Duodenal mucosa (tissue), 2 donors: ENCODE measurements around the gene CDC42SE2.
"Not testable (repeated sequence)": the region's sequence is repeated elsewhere in the genome, so short reads cannot be mapped to it uniquely, and the experiment has no call there.

Experiments
- H3K27ac ChIP-seq: one replicate; pipeline ENCODE4 v1.7.0; 2013; ENCODE audit warnings: low read depth, low read length
- H3K27me3 ChIP-seq, 2 donors: one replicate each; pipeline ENCODE4 v1.7.0; 2013; ENCODE audit warnings: low read length in 2 of 2, control low read depth in 1 of 2; ENCODE audit not compliant: insufficient read depth in 2 of 2, control insufficient read depth in 1 of 2
- H3K36me3 ChIP-seq, 2 donors: one replicate each; pipeline ENCODE4 v1.7.0; 2013; ENCODE audit warnings: low read length in 2 of 2, control low read depth in 1 of 2; ENCODE audit not compliant: insufficient read depth in 2 of 2, control insufficient read depth in 1 of 2
- H3K4me1 ChIP-seq, 2 donors: one replicate each; pipeline ENCODE4 v1.7.0; 2013; ENCODE audit warnings: low read length in 2 of 2, control low read depth in 1 of 2; ENCODE audit not compliant: insufficient read depth in 2 of 2, control insufficient read depth in 1 of 2
- H3K4me3 ChIP-seq, 2 donors: one replicate each; pipeline ENCODE4 v1.7.0; 2013; ENCODE audit warnings: low read length in 2 of 2, low read depth in 1 of 2
- H3K9ac ChIP-seq, 2 donors: one replicate each; pipeline ENCODE4 v1.7.0; 2013; ENCODE audit warnings: low read length in 2 of 2, low read depth in 1 of 2
- H3K9me3 ChIP-seq, 2 donors: one replicate each; pipeline ENCODE4 v1.7.0; 2013; ENCODE audit warnings: low read length in 2 of 2, control low read depth in 1 of 2; ENCODE audit not compliant: control insufficient read depth in 1 of 2

CDC42SE2 gene

GRCh38 chr5:131246504-131246903 is 17.3 kb upstream of the CDC42SE2 start:
- H3K4me3 ChIP-seq: no peak overlapping the region
- H3K27me3 ChIP-seq: no peaks in the 10 kb centered on the region
- H3K27ac ChIP-seq: no peak overlapping the region
- H3K4me1 ChIP-seq: peaks cover 10 to 21% of the 10 kb centered on the region in 2 donors
- no peak overlapping the region for H3K9ac ChIP-seq
- H3K36me3 ChIP-seq: no peaks in the 10 kb centered on the region
- no peaks in the 10 kb centered on the region for H3K9me3 ChIP-seq

DNA sequence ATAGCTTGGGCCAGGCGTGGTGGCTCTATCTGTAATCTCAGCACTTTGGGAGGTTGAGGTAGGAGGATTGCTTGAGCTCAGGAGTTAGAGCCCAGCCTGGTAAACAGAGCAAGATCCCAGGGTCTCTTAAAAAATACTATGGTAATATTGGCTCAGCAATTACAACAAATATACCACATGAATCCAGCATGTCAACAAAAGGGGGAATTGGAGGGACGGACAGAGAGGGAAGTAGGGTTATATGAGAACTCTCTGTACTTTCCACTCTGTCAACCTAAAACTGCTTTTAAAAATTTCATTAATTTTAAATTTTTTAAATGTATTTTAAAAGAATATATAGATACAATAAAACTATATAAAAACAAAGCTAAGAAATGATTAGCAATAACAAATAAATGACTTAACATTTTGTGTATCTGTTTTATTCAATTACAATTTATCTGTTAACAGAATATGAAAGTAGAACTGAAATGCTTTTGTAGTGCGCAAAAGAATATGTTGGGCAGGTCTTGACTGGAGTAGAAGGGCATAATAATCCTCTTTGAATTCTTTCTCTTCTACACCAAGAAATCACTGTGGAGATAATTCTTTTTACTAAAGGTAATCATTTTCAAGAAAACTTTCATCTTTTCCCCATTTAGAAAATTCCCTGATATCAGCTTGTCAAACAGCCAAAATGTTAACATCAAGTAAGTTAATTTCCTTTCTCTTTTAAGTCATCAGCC is 12.9 kb upstream of the CDC42SE2 start:
- no peaks in the 10 kb centered on the region for H3K27me3 ChIP-seq
- no peaks in the 10 kb centered on the region for H3K36me3 ChIP-seq
- H3K27ac ChIP-seq: peak overlapping the region; percentile 45

DNA sequence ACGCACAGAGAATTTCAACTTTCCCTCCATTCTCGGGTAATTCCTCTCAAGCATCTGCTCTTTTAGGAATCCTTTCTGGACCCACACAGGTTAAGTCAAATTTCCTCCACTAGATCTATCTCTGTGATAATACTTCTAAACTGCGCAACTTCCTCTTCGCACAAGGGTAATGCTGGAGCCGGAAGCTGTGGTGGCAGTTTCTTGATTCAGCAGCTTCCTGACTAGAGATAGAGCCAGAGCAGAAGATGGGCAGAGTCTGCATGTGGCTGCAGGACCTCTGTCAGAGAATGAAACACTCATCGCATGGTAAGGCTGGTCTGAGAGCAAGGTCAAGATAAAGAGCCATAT is 11.1 kb upstream of the CDC42SE2 start:
- H3K4me1 ChIP-seq: peaks cover 29 to 31% of the 10 kb centered on the region in 2 donors
- H3K36me3 ChIP-seq: no peaks in the 10 kb centered on the region
- peak overlapping the region; percentile 32 for H3K27ac ChIP-seq
- peak overlapping the region in 1 of 2 donors; percentile 67 for H3K9ac ChIP-seq
- no peaks in the 10 kb centered on the region for H3K9me3 ChIP-seq
- H3K27me3 ChIP-seq: no peaks in the 10 kb centered on the region
- peak overlapping the region; percentile 50 to 63 for H3K4me3 ChIP-seq

More for the DNA sequence above, 12.9 kb upstream of the CDC42SE2 start:
- no peaks in the 10 kb centered on the region for H3K9me3 ChIP-seq
- H3K4me1 ChIP-seq: peaks cover 22 to 27% of the 10 kb centered on the region in 2 donors
- no peak overlapping the region for H3K9ac ChIP-seq
- no peak overlapping the region for H3K4me3 ChIP-seq

DNA sequence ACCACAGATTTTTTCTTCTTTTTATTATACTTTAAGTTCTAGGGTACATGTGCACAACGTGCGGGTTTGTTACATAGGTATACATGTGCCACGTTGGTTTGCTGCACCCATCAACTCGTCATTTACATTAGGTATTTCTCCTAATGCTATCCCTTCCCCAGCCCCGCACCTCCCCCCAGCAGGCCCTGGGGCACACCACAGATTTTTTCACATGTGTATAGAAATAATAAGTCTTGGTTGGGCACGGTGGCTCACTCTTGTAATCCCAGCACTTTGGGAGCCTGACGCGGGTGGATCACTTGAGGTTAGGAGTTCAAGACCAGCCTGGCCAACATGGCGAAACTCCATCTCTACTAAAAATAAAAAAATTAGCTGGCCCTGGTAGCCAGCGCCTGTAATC is 9.8 kb upstream of the CDC42SE2 start:
- not testable (repeated sequence) for H3K4me3 ChIP-seq, H3K9me3 ChIP-seq, H3K27me3 ChIP-seq, H3K27ac ChIP-seq, H3K9ac ChIP-seq, H3K36me3 ChIP-seq
- H3K4me1 ChIP-seq: peaks cover 31% of the 10 kb centered on the region in 2 donors

DNA sequence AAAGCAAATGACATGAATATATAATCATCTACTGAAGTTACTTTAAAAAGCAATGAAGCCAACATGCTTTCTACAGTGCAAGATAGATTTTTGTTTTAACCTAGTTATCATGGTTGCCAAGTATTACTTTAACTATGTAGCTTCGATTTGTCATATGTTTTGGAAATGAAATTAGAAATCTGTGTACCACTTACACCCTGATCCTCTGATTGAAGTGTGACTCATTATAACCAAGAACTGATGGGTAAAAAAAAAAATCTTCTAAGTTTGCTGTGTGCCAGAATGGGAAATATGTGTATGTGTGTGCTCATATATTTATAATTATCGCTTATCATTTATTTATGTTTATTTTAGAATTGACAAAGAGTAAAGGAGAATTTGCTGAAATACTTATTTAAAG is 9.1 kb upstream of the CDC42SE2 start:
- H3K36me3 ChIP-seq: no peaks in the 10 kb centered on the region
- no peak overlapping the region for H3K27ac ChIP-seq
- H3K9me3 ChIP-seq: no peaks in the 10 kb centered on the region
- no peak overlapping the region for H3K4me3 ChIP-seq
- no peak overlapping the region for H3K9ac ChIP-seq
- peaks cover 28 to 31% of the 10 kb centered on the region in 2 donors for H3K4me1 ChIP-seq
- no peaks in the 10 kb centered on the region for H3K27me3 ChIP-seq

DNA sequence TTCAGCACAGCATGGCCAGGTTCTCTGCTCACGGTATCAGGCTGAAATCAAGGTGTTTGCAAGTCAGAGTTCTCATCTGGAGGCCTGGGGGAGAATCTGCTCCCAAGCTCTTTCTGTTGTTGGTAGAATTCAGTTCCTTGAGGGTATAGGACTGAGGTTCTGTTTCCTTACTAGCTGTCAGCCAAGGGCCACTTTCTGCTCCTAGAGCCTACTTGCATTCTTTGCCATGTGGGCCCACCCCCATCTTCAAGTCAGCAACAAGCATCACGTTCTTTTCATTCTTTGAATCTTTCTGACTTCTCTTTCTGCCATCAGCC is 7.4 kb upstream of the CDC42SE2 start:
- H3K27me3 ChIP-seq: no peaks in the 10 kb centered on the region
- peaks cover 18 to 21% of the 10 kb centered on the region in 2 donors for H3K4me1 ChIP-seq
- H3K9me3 ChIP-seq: no peaks in the 10 kb centered on the region
- peak overlapping the region in 1 of 2 donors; percentile 3 for H3K4me3 ChIP-seq
- no peak overlapping the region for H3K9ac ChIP-seq
- no peak overlapping the region for H3K27ac ChIP-seq
- H3K36me3 ChIP-seq: no peaks in the 10 kb centered on the region

- Histone ChIP-seq H3K4me1 (peaks cover 4 to 15% of the 10 kb centered on the region in 2 donors), H3K9me3 (no peaks in the 10 kb centered on the region), H3K27ac (peak overlapping the region; percentile 18), H3K36me3 (no peaks in the 10 kb centered on the region), H3K27me3 (no peaks in the 10 kb centered on the region), H3K4me3 (no peak overlapping the region), H3K9ac (no peak overlapping the region)
Measured at GRCh38 chr5:131258733-131259132, 5.1 kb upstream of the CDC42SE2 start.

DNA sequence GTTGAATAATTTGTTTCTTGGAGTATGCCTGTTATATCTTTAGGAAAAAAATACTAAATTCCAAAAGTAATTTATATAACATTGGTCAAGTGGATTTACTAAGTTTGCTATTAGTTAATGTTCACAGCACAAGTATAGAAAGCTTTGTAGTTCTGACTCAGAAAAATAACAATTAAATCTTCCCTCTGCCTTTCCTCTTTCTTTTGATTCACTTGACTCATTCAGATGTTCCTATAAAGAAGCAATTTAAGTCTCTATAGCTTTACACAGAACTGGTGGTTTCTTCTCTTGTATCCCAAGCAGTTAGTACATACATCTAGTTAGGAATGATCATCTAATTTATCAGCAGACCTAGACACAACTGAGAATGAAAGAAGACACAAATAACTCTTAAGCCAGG is 4.5 kb upstream of the CDC42SE2 start:
- H3K36me3 ChIP-seq: no peaks in the 10 kb centered on the region
- H3K9me3 ChIP-seq: no peaks in the 10 kb centered on the region
- no peak overlapping the region for H3K4me3 ChIP-seq
- no peak overlapping the region for H3K9ac ChIP-seq
- H3K27ac ChIP-seq: no peak overlapping the region
- H3K27me3 ChIP-seq: no peaks in the 10 kb centered on the region
- H3K4me1 ChIP-seq: peaks cover 4 to 15% of the 10 kb centered on the region in 2 donors

- Histone ChIP-seq H3K4me1 (peaks cover 4 to 15% of the 10 kb centered on the region in 2 donors), H3K27me3 (no peaks in the 10 kb centered on the region), H3K4me3 (no peak overlapping the region), H3K27ac (no peak overlapping the region), H3K9me3 (no peaks in the 10 kb centered on the region), H3K9ac (no peak overlapping the region), H3K36me3 (no peaks in the 10 kb centered on the region)
Measured at GRCh38 chr5:131260895-131261294, 3.0 kb upstream of the CDC42SE2 start.

GRCh38 chr5:131261483-131261882 is 2.4 kb upstream of the CDC42SE2 start:
- H3K4me3 ChIP-seq: no peak overlapping the region
- no peak overlapping the region for H3K27ac ChIP-seq
- no peaks in the 10 kb centered on the region for H3K9me3 ChIP-seq
- H3K36me3 ChIP-seq: no peaks in the 10 kb centered on the region
- no peak overlapping the region for H3K9ac ChIP-seq
- peaks cover 4 to 15% of the 10 kb centered on the region in 2 donors for H3K4me1 ChIP-seq
- H3K27me3 ChIP-seq: no peaks in the 10 kb centered on the region
